ENCODE measurements around the gene TDRD1. TPM values are rescaled to one million over a fixed set of nuclear protein-coding genes. Genes with fewer than 3 reads are reported as not detected.

Gene TDRD1
- total RNA-seq, 4 donors from 2014 or later: 0.10 TPM; not detected in 3

GRCh38 chr10:114281461-114281860 is 102.3 kb downstream of the TDRD1 start:
- in situ Hi-C loops (cut with MboI; ENCODE audit: low sequenced_read_pairs in 4 of 4) (no loop called here), intact Hi-C loops (cut with DNase I; ENCODE audit: low total_unique reads) (no loop called here)
- Histone ChIP-seq H3K4me3 (no peak overlapping the region), H3K9me3 (no peaks in the 10 kb centered on the region), H3K4me1 (no peaks in the 10 kb centered on the region), H3K36me3 (no peaks in the 10 kb centered on the region), H3K27me3 (no peaks in the 10 kb centered on the region), H3K27ac (no peak overlapping the region)
- DNase-seq (no peak), ATAC-seq (no peak)
- no peak for TF ChIP-seq POLR2A (IDR thresholded peaks at IDR 0.05)
- no peak for TF ChIP-seq CTCF (IDR thresholded peaks at IDR 0.05 in 4 of 5, conservative IDR thresholded peaks at IDR 0.05 in 1 of 5)

MicroRNAs within 50 kb of the gene (microRNA counts, 767-probe panel; counts per million panel counts)
- microRNA hsa-miR-2110: 356 to 448 counts per million in 2 donors

Other genes with a start within 250 kb of the TDRD1 start
- gene ADRB1, start 135.5 kb upstream of the TDRD1 start, total RNA-seq: under 1 TPM in 3 of 4 donors, not detected in 1; 0.13 to 0.66 (median 0.18) TPM
- 10 to 100 TPM in 2 of 4 donors, 1 to 10 TPM in 2; 8.8 to 14.5 (median 9.8) TPM for gene CCDC186, start 5.2 kb upstream of the TDRD1 start, total RNA-seq
- under 1 TPM in 1 of 4 donors, not detected in 3; 0.20 TPM for gene VWA2, start 59.9 kb downstream of the TDRD1 start, total RNA-seq
- 1 to 10 TPM; 1.3 to 3.5 (median 2.1) TPM for gene AFAP1L2, start 225.1 kb downstream of the TDRD1 start, total RNA-seq

Data from gastrocnemius medialis (tissue), 4 donors.